Right atrium auricular region (tissue), 2 donors: ENCODE measurements around the gene NPTX1. TPM values are rescaled to one million over a fixed set of nuclear protein-coding genes. Genes with fewer than 3 reads are reported as not detected.

Experiments used
- DNase-seq: peaks from one replicate; pipeline ENCODE4 v3.0.0-alpha.2; 2019; ENCODE audit warnings: low spot score
- H3K27ac ChIP-seq, 2 donors: fragments of 200-600 bp; sonication (generic); 1 replicate in 1 of 2; 2 replicates in 1 of 2; pipeline ENCODE4 v1.5.1; 2016 to 2019
- H3K27me3 ChIP-seq, 2 donors: fragments of 200-600 bp; sonication (generic); one replicate each; pipeline versions ENCODE4 v1.5.1 to v1.6.0; 2017 to 2019
- H3K36me3 ChIP-seq: fragments of 200-600 bp; sonication (generic); one replicate; pipeline ENCODE4 v1.5.1; 2016
- H3K4me1 ChIP-seq, 2 donors: fragments of 200-600 bp; sonication (generic); one replicate each; pipeline versions ENCODE4 v1.5.1 to v1.6.0; 2017 to 2019
- H3K4me3 ChIP-seq, 2 donors: fragments of 200-600 bp; sonication (generic); 1 replicate in 1 of 2; 2 replicates in 1 of 2; pipeline ENCODE4 v1.5.1; 2017 to 2019; ENCODE audit warnings: mild to moderate bottlenecking in 1 of 2, moderate library complexity in 1 of 2
- H3K9me3 ChIP-seq, 2 donors: fragments of 200-600 bp; sonication (generic); one replicate each; pipeline ENCODE4 v1.5.1; 2019
- CTCF ChIP-seq, 2 donors: fragments of 200-600 bp; sonication (generic); IDR thresholded peaks; one replicate each; pipeline ENCODE4 v1.5.1; 2019; ENCODE audit warnings: antibody characterized with exemption in 2 of 2
- total RNA-seq, 2 donors: library from RNA; depleted of rRNA; stranded (reverse); fragments of >200 nt; gene quantifications; one replicate each; pipeline ENCODE4 v1.1.0, GENCODE V29; 2016

The NPTX1 gene
- total RNA-seq, 2 donors from 2014 or later: not detected

- no peaks in the 10 kb centered on the region for H3K27me3 ChIP-seq
- H3K4me1 ChIP-seq: peaks cover 0 to 13% of the 10 kb centered on the region in 2 donors
- no peak for TF ChIP-seq CTCF (IDR thresholded peaks at IDR 0.05)
- no peaks in the 10 kb centered on the region for H3K9me3 ChIP-seq
- no peak overlapping the region for H3K4me3 ChIP-seq
- no peak for DNase-seq
- no peak overlapping the region for H3K27ac ChIP-seq
- H3K36me3 ChIP-seq: no peaks in the 10 kb centered on the region
Observed at GRCh38 chr17:80463784-80464400, 12.5 kb downstream of the NPTX1 start.

- H3K4me3 ChIP-seq: no peak overlapping the region
- H3K9me3 ChIP-seq: no peaks in the 10 kb centered on the region
- no peak overlapping the region for H3K27ac ChIP-seq
- TF ChIP-seq CTCF (IDR thresholded peaks at IDR 0.05): no peak
- no peaks in the 10 kb centered on the region for H3K27me3 ChIP-seq
- no peaks in the 10 kb centered on the region for H3K36me3 ChIP-seq
- peaks cover 0 to 21% of the 10 kb centered on the region in 2 donors for H3K4me1 ChIP-seq
- DNase-seq: no peak
Observed at GRCh38 chr17:80461528-80462160, 14.8 kb downstream of the NPTX1 start.

- H3K27ac ChIP-seq: peak overlapping the region; percentile 15 to 35
- DNase-seq: no peak
- no peaks in the 10 kb centered on the region for H3K9me3 ChIP-seq
- H3K4me3 ChIP-seq: no peak overlapping the region
- TF ChIP-seq CTCF (IDR thresholded peaks at IDR 0.05): no peak
- no peaks in the 10 kb centered on the region for H3K36me3 ChIP-seq
- H3K27me3 ChIP-seq: no peaks in the 10 kb centered on the region
- H3K4me1 ChIP-seq: peaks cover 0 to 33% of the 10 kb centered on the region in 2 donors
Observed at GRCh38 chr17:80460429-80460834, 16.0 kb downstream of the NPTX1 start.

GRCh38 chr17:80459234-80459633 lies 17.2 kb downstream of the NPTX1 start:
- peaks cover 0 to 37% of the 10 kb centered on the region in 2 donors for H3K4me1 ChIP-seq
- no peak overlapping the region for H3K27ac ChIP-seq
- no peak overlapping the region for H3K4me3 ChIP-seq

GRCh38 chr17:80458016-80458415 lies 18.4 kb downstream of the NPTX1 start:
- Histone ChIP-seq H3K27me3 (no peaks in the 10 kb centered on the region), H3K27ac (no peak overlapping the region), H3K4me1 (peaks cover 0 to 44% of the 10 kb centered on the region in 2 donors), H3K36me3 (no peaks in the 10 kb centered on the region), H3K4me3 (no peak overlapping the region), H3K9me3 (no peaks in the 10 kb centered on the region)
- no peak for DNase-seq
- TF ChIP-seq CTCF (IDR thresholded peaks at IDR 0.05): no peak

More at GRCh38 chr17:80459234-80459633, 17.2 kb downstream of the NPTX1 start:
- no peaks in the 10 kb centered on the region for H3K36me3 ChIP-seq
- H3K9me3 ChIP-seq: no peaks in the 10 kb centered on the region
- DNase-seq: no peak
- H3K27me3 ChIP-seq: no peaks in the 10 kb centered on the region
- no peak for TF ChIP-seq CTCF (IDR thresholded peaks at IDR 0.05)
